GM18498 (cell line): ENCODE results near the gene PCBP3.

Experiments used
- ATAC-seq: cut with Tn5 transposase; IDR thresholded peaks from one replicate; pipeline ENCODE4 v1.9.1; 2021; ENCODE audit warnings: mild to moderate bottlenecking, moderate library complexity; ENCODE audit not compliant: unreplicated experiment

Gene PCBP3

GRCh38 chr21:45917241-45917640 is 273.7 kb downstream of the PCBP3 start:
- ATAC-seq: no peak

DNA sequence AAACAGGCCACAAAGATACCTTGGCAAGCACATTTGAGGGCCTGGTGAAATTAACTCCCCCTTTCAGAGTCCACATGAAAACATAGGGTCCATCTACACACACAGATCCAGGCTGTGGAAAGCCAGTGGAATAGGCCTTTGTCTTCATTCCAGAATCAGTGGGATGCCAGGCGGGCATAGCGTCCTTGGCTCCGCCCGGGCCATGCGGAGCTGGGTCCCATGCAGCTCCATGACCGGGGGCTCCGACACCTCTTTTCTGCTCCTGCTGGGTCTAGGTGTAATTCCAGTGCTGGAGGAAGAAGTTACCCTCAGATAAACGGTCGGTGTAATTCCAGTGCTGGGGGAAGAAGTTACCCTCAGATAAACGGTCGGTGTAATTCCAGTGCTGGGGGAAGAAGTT is 274.5 kb downstream of the PCBP3 start:
- ATAC-seq: no peak

DNA sequence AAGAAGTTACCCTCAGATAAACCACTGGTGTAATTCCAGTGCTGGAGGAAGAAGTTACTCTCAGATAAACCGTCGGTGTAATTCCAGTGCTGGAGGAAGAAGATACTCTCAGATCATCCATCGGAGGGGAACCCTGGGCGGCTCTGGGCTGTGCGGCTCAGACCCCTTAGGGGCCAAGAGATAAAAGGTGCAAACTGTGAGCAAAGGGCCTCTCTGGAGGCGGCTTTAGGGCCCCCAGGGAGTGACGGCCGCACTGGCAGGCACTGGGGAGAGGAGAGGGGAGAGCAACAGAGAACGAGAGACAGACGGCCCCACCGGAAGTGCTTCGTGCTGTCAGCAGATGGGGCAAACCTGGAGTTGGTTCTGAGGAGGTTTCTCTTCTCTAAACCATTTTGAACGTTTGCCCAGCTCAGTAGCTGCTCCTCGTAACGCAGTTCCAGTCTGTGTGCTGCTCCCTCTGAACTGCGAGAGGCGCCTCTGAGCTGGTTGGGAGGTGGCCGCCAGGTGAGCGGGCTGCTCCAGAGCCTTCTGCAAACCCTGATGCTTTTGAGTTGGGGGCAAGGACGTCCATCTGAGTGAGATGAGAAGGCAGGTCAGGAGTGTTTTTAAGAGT is 275.4 kb downstream of the PCBP3 start:
- ATAC-seq: no peak

DNA sequence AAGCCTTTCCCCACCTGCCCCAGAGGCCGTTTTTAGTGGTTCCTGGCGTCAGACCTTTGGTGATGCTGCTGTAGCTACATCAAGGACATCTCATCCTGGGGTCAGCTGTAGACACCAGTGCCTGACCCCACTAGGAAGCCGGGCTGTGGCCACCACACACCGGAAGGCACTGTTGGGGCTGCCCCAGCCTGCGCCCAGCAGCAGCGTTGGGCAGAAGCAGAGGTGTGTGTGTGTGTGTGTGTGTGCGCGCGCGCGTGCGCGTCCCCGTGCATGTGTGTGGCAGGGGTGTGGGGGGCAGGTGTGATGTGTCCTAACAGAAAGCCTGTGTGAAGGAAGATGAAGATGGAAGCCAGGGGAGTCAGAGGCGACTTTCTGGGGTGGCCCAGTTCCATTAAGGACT is 276.1 kb downstream of the PCBP3 start:
- no peak for ATAC-seq

DNA sequence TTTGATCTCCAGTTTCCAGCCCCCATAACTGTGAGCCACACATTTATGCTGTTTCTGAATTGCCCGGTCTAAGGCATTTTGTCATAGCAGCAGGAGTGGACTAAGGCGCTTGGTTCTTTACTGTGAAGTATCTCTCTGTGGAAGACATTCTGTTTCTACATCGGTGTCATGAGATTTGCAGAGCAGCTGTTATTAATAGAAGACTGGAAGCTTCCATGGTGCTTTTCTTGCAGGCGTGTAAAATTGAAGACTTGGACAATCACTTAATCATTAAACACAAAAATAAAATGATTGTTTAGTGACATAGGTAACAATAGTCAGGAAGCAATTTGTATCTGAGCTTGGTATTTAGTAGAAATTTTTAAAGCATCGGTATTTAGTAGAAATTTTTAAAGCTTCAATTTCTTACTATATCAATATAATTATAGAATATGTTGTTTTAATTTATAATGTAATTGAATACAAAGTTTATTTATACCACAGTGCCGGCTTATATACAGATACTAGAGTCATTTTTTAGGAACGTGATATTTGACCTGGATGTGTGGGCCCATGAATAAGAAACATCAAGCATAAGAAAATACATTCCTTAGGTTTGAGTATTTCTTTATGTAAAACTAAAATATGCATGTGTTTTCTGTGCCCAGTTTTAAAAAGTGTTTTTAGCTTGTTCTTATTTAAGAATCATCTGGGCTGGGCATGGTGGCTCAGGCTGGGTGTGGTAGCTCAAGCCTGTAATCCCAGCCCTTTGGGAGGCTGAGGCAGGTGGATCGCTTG is 277.5 kb downstream of the PCBP3 start:
- ATAC-seq: no peak

- no peak for ATAC-seq
Observed at GRCh38 chr21:45921917-45922316, 278.4 kb downstream of the PCBP3 start.

DNA sequence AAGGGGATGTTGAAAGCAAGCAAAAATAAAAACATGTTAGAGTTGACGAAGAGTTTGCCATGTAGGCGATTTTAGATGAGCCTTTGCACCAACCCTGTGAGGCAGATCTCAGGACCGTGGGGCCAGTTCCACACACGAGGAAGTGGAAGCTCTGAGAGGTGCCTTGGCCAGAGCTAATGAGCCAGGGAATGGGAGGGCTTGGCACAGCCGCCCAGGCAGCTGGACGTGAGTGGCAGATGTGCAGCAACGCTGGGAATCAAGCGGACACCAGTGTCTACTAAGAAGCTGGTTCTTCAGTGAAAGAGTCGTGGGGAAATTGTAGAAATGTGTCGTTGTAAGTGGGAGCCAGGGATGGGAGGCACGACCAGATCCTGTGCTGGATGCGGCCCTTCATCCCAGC is 279.1 kb downstream of the PCBP3 start:
- no peak for ATAC-seq

- ATAC-seq: no peak
Observed at GRCh38 chr21:45923146-45923545, 279.6 kb downstream of the PCBP3 start.

GRCh38 chr21:45926281-45926680 is 282.8 kb downstream of the PCBP3 start:
- ATAC-seq: no peak

- ATAC-seq: no peak
Observed at GRCh38 chr21:45927032-45927431, 283.5 kb downstream of the PCBP3 start.

- ATAC-seq: no peak
Observed at GRCh38 chr21:45927851-45928850, 284.6 kb downstream of the PCBP3 start.

GRCh38 chr21:45929449-45929848 is 285.9 kb downstream of the PCBP3 start:
- no peak for ATAC-seq

DNA sequence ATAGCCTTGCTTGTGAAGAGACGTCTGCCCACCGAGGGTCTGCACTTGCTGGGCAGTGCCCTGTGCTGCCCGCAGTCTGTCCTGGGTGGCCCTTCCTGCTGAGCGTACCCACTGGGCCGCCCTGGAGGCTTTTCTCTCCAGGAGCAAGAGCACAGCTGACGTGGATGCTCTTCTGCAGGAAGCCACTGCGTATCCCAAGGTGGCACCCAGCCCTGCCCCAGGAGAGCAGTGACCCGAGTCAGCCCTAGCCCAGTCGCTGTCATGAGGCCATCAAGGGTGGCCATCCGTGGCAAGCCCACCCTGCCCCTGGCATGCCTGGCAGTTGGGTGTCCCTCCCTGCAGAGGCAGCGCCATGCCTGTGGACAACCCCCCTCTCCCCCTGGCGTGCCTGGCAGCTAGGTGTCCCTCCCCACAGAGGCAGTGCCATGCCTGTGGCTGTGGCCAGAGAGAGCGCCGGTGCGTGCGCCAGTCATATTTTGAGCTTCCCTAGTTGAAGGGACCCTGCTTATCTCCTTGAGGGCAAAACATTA is 286.8 kb downstream of the PCBP3 start:
- ATAC-seq: no peak

- no peak for ATAC-seq
Observed at GRCh38 chr21:45930792-45931191, 287.3 kb downstream of the PCBP3 start.

GRCh38 chr21:45931397-45931969 is 288.0 kb downstream of the PCBP3 start:
- no peak for ATAC-seq

- no peak for ATAC-seq
Observed at GRCh38 chr21:45932922-45933502, 289.5 kb downstream of the PCBP3 start.

GRCh38 chr21:45934085-45934484 is 290.6 kb downstream of the PCBP3 start:
- no peak for ATAC-seq

DNA sequence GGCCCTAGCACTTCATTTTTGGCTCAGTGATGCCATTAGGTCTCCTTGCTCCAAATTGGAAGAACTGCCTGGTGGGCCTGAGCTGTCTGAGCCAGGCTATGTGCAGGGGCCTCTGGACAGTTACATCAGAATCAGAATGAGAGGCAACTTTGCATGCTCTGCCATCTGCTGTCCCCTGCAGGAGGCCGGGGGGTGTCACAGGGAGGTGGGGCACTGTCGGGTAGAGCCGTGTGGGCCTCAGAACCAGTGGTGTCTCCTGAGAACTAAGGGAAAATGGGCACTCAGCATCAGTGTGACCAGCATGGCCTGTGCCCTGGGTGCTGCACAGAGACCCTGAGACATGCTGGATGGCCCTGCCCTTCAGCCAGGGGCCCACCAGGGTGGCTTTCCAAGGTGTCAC is 291.0 kb downstream of the PCBP3 start:
- no peak for ATAC-seq

- no peak for ATAC-seq
Observed at GRCh38 chr21:45935628-45936027, 292.1 kb downstream of the PCBP3 start.

GRCh38 chr21:45937721-45938452 is 294.4 kb downstream of the PCBP3 start:
- ATAC-seq: no peak
